ENCODE data around the gene JPH2. TPM values are rescaled to one million over a fixed set of nuclear protein-coding genes. Genes with fewer than 3 reads are reported as not detected.

The JPH2 gene
- total RNA-seq, 2 experiments from 2014 or later, result not detected

DNA sequence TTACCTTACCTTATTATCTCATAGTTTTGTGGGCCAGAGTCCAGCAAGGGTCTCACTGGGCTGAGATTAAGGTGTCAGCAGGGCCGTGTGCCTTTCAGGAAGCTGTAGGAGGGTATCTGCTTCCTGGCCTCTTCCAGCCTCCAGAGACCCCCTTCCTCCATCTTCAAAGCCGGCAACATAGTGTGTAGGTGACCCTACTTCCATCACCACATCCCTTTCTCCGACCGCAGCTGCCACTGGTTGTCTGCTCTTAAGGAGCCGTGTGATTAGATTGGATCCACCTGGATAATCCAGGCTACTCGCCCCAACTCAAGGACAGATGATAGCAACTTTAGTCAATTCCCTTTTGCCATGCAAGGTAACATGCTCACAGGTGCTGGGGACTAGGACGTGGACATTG is 91.2 kb downstream of the JPH2 start:
- Histone ChIP-seq H3K4me3 (ENCODE audit: low read length) (no peak overlapping the region), H3K27ac (ENCODE audit: low read depth in 1 of 2, low read length in 2 of 2) (no peak overlapping the region), H3K36me3 (ENCODE audit: insufficient read depth, low read length) (no peaks in the 10 kb centered on the region), H3K4me1 (ENCODE audit: insufficient read depth, low read length) (no peaks in the 10 kb centered on the region), H3K27me3 (ENCODE audit: control insufficient read depth in 1 of 2, insufficient read depth in 2 of 2, low read length in 2 of 2) (peaks cover 0 to 10% of the 10 kb centered on the region in 2 experiments), H3K9me3 (ENCODE audit: control insufficient read depth in 1 of 2, insufficient read depth in 1 of 2, low read length in 2 of 2) (no peaks in the 10 kb centered on the region)
- Mint-ChIP-seq H3K36me3 (ENCODE audit: low read depth) (no peaks in the 10 kb centered on the region), H3K27ac (no peak overlapping the region), H3K27me3 (peaks cover 46% of the 10 kb centered on the region), H3K9me3 (no peaks in the 10 kb centered on the region), H3K4me1 (ENCODE audit: low read depth) (no peaks in the 10 kb centered on the region), H3K4me3 (no peak overlapping the region)
- TF ChIP-seq, protein P1, sequence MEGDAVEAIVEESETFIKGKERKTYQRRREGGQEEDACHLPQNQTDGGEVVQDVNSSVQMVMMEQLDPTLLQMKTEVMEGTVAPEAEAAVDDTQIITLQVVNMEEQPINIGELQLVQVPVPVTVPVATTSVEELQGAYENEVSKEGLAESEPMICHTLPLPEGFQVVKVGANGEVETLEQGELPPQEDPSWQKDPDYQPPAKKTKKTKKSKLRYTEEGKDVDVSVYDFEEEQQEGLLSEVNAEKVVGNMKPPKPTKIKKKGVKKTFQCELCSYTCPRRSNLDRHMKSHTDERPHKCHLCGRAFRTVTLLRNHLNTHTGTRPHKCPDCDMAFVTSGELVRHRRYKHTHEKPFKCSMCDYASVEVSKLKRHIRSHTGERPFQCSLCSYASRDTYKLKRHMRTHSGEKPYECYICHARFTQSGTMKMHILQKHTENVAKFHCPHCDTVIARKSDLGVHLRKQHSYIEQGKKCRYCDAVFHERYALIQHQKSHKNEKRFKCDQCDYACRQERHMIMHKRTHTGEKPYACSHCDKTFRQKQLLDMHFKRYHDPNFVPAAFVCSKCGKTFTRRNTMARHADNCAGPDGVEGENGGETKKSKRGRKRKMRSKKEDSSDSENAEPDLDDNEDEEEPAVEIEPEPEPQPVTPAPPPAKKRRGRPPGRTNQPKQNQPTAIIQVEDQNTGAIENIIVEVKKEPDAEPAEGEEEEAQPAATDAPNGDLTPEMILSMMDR (IDR thresholded peaks at IDR 0.05), result no peak
- CTCF ChIA-PET, result no interaction called here
- intact Hi-C loops (cut with DNase I, micrococcal nuclease), result no loop called here
- POLR2A ChIA-PET, result no interaction called here
- DNase-seq, result no peak
- ATAC-seq (ENCODE audit: poor library complexity), result no peak

DNA sequence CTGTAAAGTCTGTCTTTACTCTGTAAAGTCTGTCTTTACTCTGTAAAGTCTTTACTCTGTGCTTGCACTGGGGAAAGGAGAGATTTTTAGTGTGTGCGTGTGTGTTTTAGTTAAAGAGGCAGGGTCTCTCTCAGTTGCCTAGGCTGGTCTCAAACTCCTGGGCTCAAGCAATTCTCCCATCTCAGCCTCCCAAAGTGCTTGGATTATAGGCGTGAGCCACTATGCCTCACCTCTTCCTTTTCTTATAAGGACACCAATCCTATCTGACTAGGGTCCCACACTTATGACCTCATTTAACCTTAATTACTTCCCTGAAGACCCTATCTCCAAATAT is 93.8 kb downstream of the JPH2 start:
- no peak overlapping the region for H3K27ac ChIP-seq (ENCODE audit: low read depth in 1 of 2, low read length in 2 of 2)
- H3K27me3 ChIP-seq (ENCODE audit: control insufficient read depth in 1 of 2, insufficient read depth in 2 of 2, low read length in 2 of 2), result peaks cover 0 to 10% of the 10 kb centered on the region in 2 experiments
- H3K9me3 ChIP-seq (ENCODE audit: control insufficient read depth in 1 of 2, insufficient read depth in 1 of 2, low read length in 2 of 2), result no peaks in the 10 kb centered on the region
- Mint-ChIP-seq H3K4me3 (no peak overlapping the region), H3K27me3 (peaks cover 25% of the 10 kb centered on the region), H3K36me3 (ENCODE audit: low read depth) (no peaks in the 10 kb centered on the region), H3K9me3 (no peaks in the 10 kb centered on the region), H3K27ac (no peak overlapping the region), H3K4me1 (ENCODE audit: low read depth) (no peaks in the 10 kb centered on the region)
- H3K4me1 ChIP-seq (ENCODE audit: insufficient read depth, low read length), result peaks cover 4% of the 10 kb centered on the region
- no peak overlapping the region for H3K4me3 ChIP-seq (ENCODE audit: low read length)
- POLR2A ChIA-PET, result no interaction called here
- TF ChIP-seq, protein P1 (IDR thresholded peaks at IDR 0.05), result peak; percentile 45
- intact Hi-C loops (cut with DNase I, micrococcal nuclease), result loop anchor here (5.0 kb wide), 2 partner anchors 36 to 646 kb away; no protein-coding TSS in a partner anchor
- CTCF ChIA-PET, result no interaction called here
- H3K36me3 ChIP-seq (ENCODE audit: insufficient read depth, low read length), result no peaks in the 10 kb centered on the region
- ATAC-seq (ENCODE audit: poor library complexity) (no peak), DNase-seq (no peak)

DNA sequence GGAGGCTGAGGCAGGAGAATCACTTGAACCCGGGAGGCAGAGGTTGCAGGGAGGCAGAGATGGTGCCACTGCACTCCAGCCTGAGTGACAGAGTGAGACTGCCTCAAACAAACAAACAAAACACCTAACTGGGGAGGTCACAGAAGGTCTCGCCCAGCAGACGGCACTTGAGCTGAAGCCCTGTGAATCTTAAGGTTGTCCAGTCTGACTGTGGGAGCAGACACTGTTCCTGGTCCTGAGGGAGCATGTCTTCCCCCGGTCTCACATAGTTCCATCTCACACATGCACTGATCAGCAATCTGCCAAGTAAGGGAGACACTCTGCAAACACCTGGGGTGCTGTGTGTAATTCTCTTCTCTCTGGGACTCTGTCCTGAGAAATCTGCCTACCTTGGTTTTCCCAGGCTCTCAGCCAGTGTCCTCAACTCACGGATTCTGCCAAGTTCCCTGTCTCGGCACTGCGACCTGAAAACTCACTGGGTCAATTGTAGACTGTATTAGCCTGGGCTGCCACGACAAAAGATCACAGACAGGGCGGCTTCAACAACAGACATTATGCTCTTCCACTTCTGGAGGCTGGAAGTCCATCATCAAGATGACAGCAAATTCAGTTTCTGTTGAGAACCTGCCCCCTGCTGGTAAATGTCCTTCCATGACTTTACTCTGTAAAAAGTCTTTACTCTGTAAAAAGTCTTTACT is 94.3 kb downstream of the JPH2 start:
- intact Hi-C loops (cut with DNase I, micrococcal nuclease), result loop anchor here (5.0 kb wide), 2 partner anchors 35 to 645 kb away; no protein-coding TSS in a partner anchor
- POLR2A ChIA-PET, result no interaction called here
- no peak overlapping the region for H3K4me3 Mint-ChIP-seq

More for the DNA sequence above, 94.3 kb downstream of the JPH2 start:
- peaks cover 0 to 10% of the 10 kb centered on the region in 2 experiments for H3K27me3 ChIP-seq (ENCODE audit: control insufficient read depth in 1 of 2, insufficient read depth in 2 of 2, low read length in 2 of 2)
- H3K4me3 ChIP-seq (ENCODE audit: low read length), result no peak overlapping the region
- H3K9me3 Mint-ChIP-seq, result no peaks in the 10 kb centered on the region
- no peak overlapping the region for H3K27ac Mint-ChIP-seq
- H3K27ac ChIP-seq (ENCODE audit: low read depth in 1 of 2, low read length in 2 of 2), result no peak overlapping the region
- H3K4me1 Mint-ChIP-seq (ENCODE audit: low read depth), result no peaks in the 10 kb centered on the region
- no peaks in the 10 kb centered on the region for H3K36me3 Mint-ChIP-seq (ENCODE audit: low read depth)
- H3K4me1 ChIP-seq (ENCODE audit: insufficient read depth, low read length), result peaks cover 4% of the 10 kb centered on the region
- no peaks in the 10 kb centered on the region for H3K36me3 ChIP-seq (ENCODE audit: insufficient read depth, low read length)
- H3K9me3 ChIP-seq (ENCODE audit: control insufficient read depth in 1 of 2, insufficient read depth in 1 of 2, low read length in 2 of 2), result no peaks in the 10 kb centered on the region
- TF ChIP-seq, protein P1 (IDR thresholded peaks at IDR 0.05), result peak; percentile 55
- CTCF ChIA-PET, result no interaction called here
- peaks cover 21% of the 10 kb centered on the region for H3K27me3 Mint-ChIP-seq
- DNase-seq (peak in 5 of 14 experiments; percentile 27 to 59 (median 45)), ATAC-seq (ENCODE audit: poor library complexity) (peak; percentile 52)

Measured in CD4-positive, alpha-beta T cell (primary cell).